OCI-LY1 (cell line): ENCODE data around the gene HDAC7.

Experiments used
- H2AFZ ChIP-seq: fragments of 200-600 bp; sonication (generic), shearing (Covaris generic); 2 replicates; pipeline ENCODE4 v1.6.0; 2014; ENCODE audit warnings: antibody characterized with exemption, mild to moderate bottlenecking, low read length
- H3F3A ChIP-seq: fragments of 200-600 bp; sonication (generic), shearing (Covaris generic); 2 replicates; pipeline ENCODE4 v1.6.0; 2014; ENCODE audit warnings: mild to moderate bottlenecking, antibody characterized with exemption, low read length, moderate library complexity; ENCODE audit not compliant: insufficient read depth
- H3K27ac ChIP-seq: fragments of 200-600 bp; sonication (generic); 2 replicates; pipeline ENCODE4 v1.5.1; 2014; ENCODE audit warnings: low read length, mixed run types, mild to moderate bottlenecking, low read depth; ENCODE audit not compliant: poor library complexity, severe bottlenecking
- H3K27me3 ChIP-seq: fragments of 200-600 bp; sonication (generic); 2 replicates; pipeline ENCODE4 v1.6.0; 2014; ENCODE audit warnings: antibody characterized with exemption, mild to moderate bottlenecking, low read length, moderate library complexity; ENCODE audit not compliant: insufficient read depth
- H3K36me3 ChIP-seq: fragments of 200-600 bp; sonication (generic); 2 replicates; pipeline ENCODE4 v1.6.1; 2014; ENCODE audit warnings: mild to moderate bottlenecking, antibody characterized with exemption, low read length, moderate library complexity, mixed read lengths; ENCODE audit not compliant: insufficient read depth
- H3K4me1 ChIP-seq: fragments of 200-600 bp; sonication (generic); 2 replicates; pipeline ENCODE4 v1.5.1; 2014; ENCODE audit warnings: mild to moderate bottlenecking, low read length, moderate library complexity; ENCODE audit not compliant: insufficient read depth, severe bottlenecking
- H3K4me2 ChIP-seq: fragments of 200-600 bp; sonication (generic), shearing (Covaris generic); 2 replicates; pipeline ENCODE4 v1.6.1; 2014; ENCODE audit warnings: low read length
- H3K4me3 ChIP-seq: fragments of 200-600 bp; sonication (generic); 2 replicates; pipeline ENCODE4 v1.5.1; 2014; ENCODE audit warnings: low read length, low read depth, mild to moderate bottlenecking, mixed read lengths; ENCODE audit not compliant: poor library complexity, severe bottlenecking
- H3K79me2 ChIP-seq: fragments of 200-600 bp; shearing (Covaris generic); 2 replicates; pipeline ENCODE4 v1.6.1; 2016; ENCODE audit warnings: mixed run types, low read length, mixed read lengths; ENCODE audit not compliant: insufficient read depth
- H3K9ac ChIP-seq: fragments of 200-600 bp; sonication (generic), shearing (Covaris generic); 2 replicates; pipeline ENCODE4 v1.6.1; 2014; ENCODE audit warnings: mild to moderate bottlenecking, low read length, mixed read lengths
- H3K9me2 ChIP-seq: fragments of 200-600 bp; sonication (generic), shearing (Covaris generic); 2 replicates; pipeline ENCODE4 v1.6.1; 2014; ENCODE audit warnings: low read depth, mild to moderate bottlenecking, low read length, mixed read lengths
- H3K9me3 ChIP-seq: fragments of 200-600 bp; shearing (Covaris generic); 2 replicates; pipeline ENCODE4 v1.6.1; 2014; ENCODE audit warnings: low read length, mixed read lengths
- H4K20me1 ChIP-seq: fragments of 200-600 bp; sonication (generic), shearing (Covaris generic); 2 replicates; pipeline ENCODE4 v1.6.0; 2016; ENCODE audit warnings: mild to moderate bottlenecking, low read length; ENCODE audit not compliant: insufficient read depth
- EZH2 ChIP-seq: fragments of 200-600 bp; sonication (generic), shearing (Covaris generic); IDR thresholded peaks from 2 replicates; pipeline ENCODE4 v1.8.0; 2017; ENCODE audit warnings: borderline replicate concordance, mixed run types, mild to moderate bottlenecking, antibody characterized with exemption, low read length, moderate library complexity, mixed read lengths
- TF ChIP-seq, protein P1 (sequence below): fragments of 200-600 bp; sonication (generic), shearing (Covaris generic); IDR thresholded peaks from 2 replicates; pipeline ENCODE4 v1.5.1; 2017; ENCODE audit warnings: mild to moderate bottlenecking, antibody characterized with exemption, low read length, moderate library complexity, mixed read lengths

HDAC7 gene

DNA sequence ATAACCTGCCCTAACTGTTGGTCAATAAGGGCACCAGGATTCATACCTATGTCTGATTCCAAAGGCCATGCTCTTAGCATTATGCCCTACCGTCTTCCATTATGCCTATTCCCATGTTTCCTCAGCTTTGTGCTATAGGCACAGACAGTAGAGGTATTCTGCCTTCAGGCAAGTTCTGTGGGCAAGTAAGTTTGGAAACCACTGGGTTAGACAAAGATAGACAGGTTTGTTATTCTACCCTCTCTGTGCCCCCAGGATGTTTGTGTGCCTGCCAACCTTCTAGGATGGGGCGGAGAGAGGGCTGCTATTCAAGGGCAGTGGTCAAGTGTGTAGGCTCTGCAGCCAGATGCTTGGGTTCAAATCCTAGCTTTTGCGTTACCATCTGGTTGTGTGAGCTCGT, 65.6 kb downstream of the HDAC7 start:
- TF ChIP-seq, protein P1, sequence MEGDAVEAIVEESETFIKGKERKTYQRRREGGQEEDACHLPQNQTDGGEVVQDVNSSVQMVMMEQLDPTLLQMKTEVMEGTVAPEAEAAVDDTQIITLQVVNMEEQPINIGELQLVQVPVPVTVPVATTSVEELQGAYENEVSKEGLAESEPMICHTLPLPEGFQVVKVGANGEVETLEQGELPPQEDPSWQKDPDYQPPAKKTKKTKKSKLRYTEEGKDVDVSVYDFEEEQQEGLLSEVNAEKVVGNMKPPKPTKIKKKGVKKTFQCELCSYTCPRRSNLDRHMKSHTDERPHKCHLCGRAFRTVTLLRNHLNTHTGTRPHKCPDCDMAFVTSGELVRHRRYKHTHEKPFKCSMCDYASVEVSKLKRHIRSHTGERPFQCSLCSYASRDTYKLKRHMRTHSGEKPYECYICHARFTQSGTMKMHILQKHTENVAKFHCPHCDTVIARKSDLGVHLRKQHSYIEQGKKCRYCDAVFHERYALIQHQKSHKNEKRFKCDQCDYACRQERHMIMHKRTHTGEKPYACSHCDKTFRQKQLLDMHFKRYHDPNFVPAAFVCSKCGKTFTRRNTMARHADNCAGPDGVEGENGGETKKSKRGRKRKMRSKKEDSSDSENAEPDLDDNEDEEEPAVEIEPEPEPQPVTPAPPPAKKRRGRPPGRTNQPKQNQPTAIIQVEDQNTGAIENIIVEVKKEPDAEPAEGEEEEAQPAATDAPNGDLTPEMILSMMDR: no peak
- no peak for TF ChIP-seq EZH2
- Histone ChIP-seq H3K4me3 (no peak overlapping the region), H3K27ac (no peak overlapping the region), H4K20me1 (no peaks in the 10 kb centered on the region), H3K9me3 (no peaks in the 10 kb centered on the region), H3F3A (no peaks in the 10 kb centered on the region), H3K4me2 (no peak overlapping the region), H3K9ac (no peak overlapping the region), H2AFZ (no peak overlapping the region), H3K36me3 (no peaks in the 10 kb centered on the region), H3K27me3 (no peaks in the 10 kb centered on the region; the same call in none of the 2 replicates), H3K4me1 (peaks cover 7% of the 10 kb centered on the region), H3K9me2 (no peaks in the 10 kb centered on the region), H3K79me2 (no peaks in the 10 kb centered on the region)

DNA sequence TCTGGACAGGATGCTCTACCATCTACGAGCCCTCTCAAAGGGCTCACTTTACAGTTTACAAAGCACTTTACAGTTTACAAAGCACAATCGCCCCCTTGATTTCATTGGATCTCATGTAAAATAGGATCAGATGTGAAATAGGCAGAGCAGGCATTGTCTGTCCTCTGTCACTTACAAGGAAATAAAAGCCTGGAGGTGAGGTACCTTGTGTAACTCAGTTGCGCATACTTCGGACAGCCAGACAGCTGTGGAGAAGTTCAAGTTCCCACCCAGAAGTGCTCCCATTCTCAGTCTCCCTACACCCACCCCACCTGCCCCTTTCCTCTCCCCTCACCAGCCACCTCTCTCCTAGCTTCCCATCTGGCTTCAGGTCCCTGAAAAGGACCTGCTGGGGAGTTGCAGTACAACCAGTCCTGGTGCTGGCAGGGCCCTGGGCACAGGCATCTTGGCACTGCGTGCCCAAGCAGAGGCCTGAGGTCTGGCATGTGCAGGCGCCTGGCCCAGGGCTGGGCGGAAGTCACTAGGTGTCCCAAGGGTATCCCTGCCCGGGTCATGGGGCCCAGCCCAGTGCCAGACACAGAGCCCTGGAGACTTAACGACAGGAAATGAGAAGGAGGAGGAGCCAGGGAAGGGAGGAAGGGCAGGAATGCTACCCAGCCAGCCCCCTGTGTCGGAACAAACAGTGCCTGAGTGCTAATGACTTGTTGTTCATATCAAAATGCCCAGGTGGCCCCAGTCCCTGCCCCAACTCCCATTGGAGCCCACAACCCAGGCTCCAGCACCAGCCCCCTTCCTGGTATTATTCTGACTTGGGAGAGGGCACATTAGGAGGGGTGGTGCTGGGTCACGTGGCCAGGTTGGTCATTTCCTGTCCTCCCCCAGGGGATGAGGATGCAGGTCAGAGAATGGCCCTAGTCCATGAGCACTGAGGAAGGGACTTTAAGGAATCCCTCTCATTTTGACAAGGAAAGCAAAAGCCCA, 66.4 kb downstream of the HDAC7 start:
- H3K36me3 ChIP-seq: no peaks in the 10 kb centered on the region
- H3K79me2 ChIP-seq: no peaks in the 10 kb centered on the region
- no peaks in the 10 kb centered on the region for H3K9me3 ChIP-seq
- no peaks in the 10 kb centered on the region for H3F3A ChIP-seq
- no peak overlapping the region for H3K9ac ChIP-seq
- H3K27me3 ChIP-seq: no peaks in the 10 kb centered on the region; the same call in none of the 2 replicates
- H3K4me1 ChIP-seq: no peaks in the 10 kb centered on the region
- no peaks in the 10 kb centered on the region for H4K20me1 ChIP-seq
- no peak overlapping the region for H3K27ac ChIP-seq
- H3K9me2 ChIP-seq: no peaks in the 10 kb centered on the region
- H3K4me3 ChIP-seq: no peak overlapping the region
- no peak overlapping the region for H2AFZ ChIP-seq
- TF ChIP-seq EZH2: no peak
- TF ChIP-seq, protein P1: no peak
- H3K4me2 ChIP-seq: no peak overlapping the region

DNA sequence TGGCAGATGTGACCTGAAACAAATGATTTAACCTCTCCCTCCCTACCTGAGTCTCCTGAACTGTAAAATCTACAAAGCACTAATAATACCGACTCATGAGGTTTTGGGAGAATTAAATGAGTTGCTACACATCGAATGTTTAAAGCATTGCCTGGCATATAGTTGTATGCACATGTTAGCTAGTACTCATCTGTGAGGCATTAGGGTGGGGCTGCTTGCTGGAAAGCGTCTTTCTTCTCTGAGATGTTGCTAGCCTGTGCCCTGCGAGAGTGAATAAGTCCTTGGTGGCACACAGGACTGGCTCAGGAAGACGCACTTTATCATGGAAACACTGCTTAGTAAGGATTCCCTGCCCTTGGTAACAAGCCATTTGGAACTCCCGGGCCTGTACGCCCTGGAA, 67.2 kb downstream of the HDAC7 start:
- H3K9ac ChIP-seq: no peak overlapping the region
- no peaks in the 10 kb centered on the region for H3F3A ChIP-seq
- H3K4me3 ChIP-seq: no peak overlapping the region

More for the DNA sequence above, 67.2 kb downstream of the HDAC7 start:
- Histone ChIP-seq H2AFZ (no peak overlapping the region), H3K4me1 (no peaks in the 10 kb centered on the region), H3K27ac (no peak overlapping the region), H3K9me2 (no peaks in the 10 kb centered on the region), H3K9me3 (no peaks in the 10 kb centered on the region), H3K79me2 (no peaks in the 10 kb centered on the region), H4K20me1 (no peaks in the 10 kb centered on the region), H3K27me3 (no peaks in the 10 kb centered on the region; the same call in none of the 2 replicates), H3K36me3 (no peaks in the 10 kb centered on the region), H3K4me2 (no peak overlapping the region)
- TF ChIP-seq EZH2: no peak
- TF ChIP-seq, protein P1: no peak
